GM12878 (cell line): Measurements from ENCODE around the gene PRRC1. TPM values are rescaled to one million over a fixed set of nuclear protein-coding genes. Genes with fewer than 3 reads are reported as not detected.
A peak's percentile ranks its signal among the peaks of the same experiment; 100 is the strongest.

Experiments
- ATAC-seq: fragments of 200-7000 bp; cut with Tn5 transposase; 3 replicates; pipeline ENCODE4 v1.9.1; 2020; ENCODE audit warnings: mild to moderate bottlenecking, moderate library complexity
- BruUV-seq: library from RNA; stranded (reverse); fragments of 400-500 nt; replicated peaks from 2 replicates; lab custom pipeline; 2021; lab: Mats Ljungman, UMichigan
- CTCF ChIA-PET: fragments of 300-600 bp; sonication (Branson Sonifier 250); formaldehyde crosslinking; extraction: SDS; loops from one replicate; lab custom pipeline; 2021; ENCODE audit warnings: inconsistent platforms; lab: Yijun Ruan, JAX
- POLR2A ChIA-PET: fragments of 350-600 bp; formaldehyde crosslinking; extraction: SDS; loops from one replicate; lab custom pipeline; 2021; ENCODE audit warnings: inconsistent platforms; lab: Charles Lee
- RAD21 ChIA-PET: fragments of 300-600 bp; sonication (Branson Sonifier 250); formaldehyde crosslinking; loops from one replicate; lab custom pipeline; 2023; ENCODE audit warnings: antibody characterized with exemption; ENCODE audit not compliant: unreplicated experiment; lab: Charles Lee
- SMC1A ChIA-PET: fragments of 300-600 bp; sonication (Branson Sonifier 250); formaldehyde crosslinking; loops from one replicate; lab custom pipeline; 2023; ENCODE audit not compliant: unreplicated experiment, uncharacterized antibody; lab: Charles Lee
- DNase-seq: peaks from one replicate; pipeline ENCODE4 v3.0.0-alpha.2; 2011; ENCODE audit warnings: low read depth, low spot score
- FAIRE-seq: peaks from 3 replicates; lab custom pipeline; 2011; peaks lifted over from hg19 to GRCh38; lab: Jason Lieb, UNC
- H2AFZ ChIP-seq: 2 replicates; pipeline ENCODE4 v1.6.0; 2011; ENCODE audit warnings: low read depth, low read length, control low read depth; ENCODE audit not compliant: control insufficient read depth
- H3K27ac ChIP-seq: 2 replicates; pipeline ENCODE4 v1.5.1; 2011; ENCODE audit warnings: control low read depth; ENCODE audit not compliant: control insufficient read depth, insufficient read depth
- H3K27me3 ChIP-seq, 2 experiments: replicated peaks in 1 of 2; 2 replicates each; pipeline versions ENCODE4 v1.6.0 to v1.6.1; 2011; ENCODE audit warnings: low read length in 1 of 2; ENCODE audit not compliant: control insufficient read depth in 2 of 2, insufficient read depth in 2 of 2
- H3K36me3 ChIP-seq, 2 experiments: 2 replicates each; pipeline ENCODE4 v1.5.1; 2011; ENCODE audit warnings: low read length in 1 of 2; ENCODE audit not compliant: control insufficient read depth in 2 of 2, insufficient read depth in 2 of 2
- H3K4me1 ChIP-seq: 2 replicates; pipeline ENCODE4 v1.6.1; 2011; ENCODE audit warnings: mild to moderate bottlenecking, low read length, moderate library complexity, mixed read lengths; ENCODE audit not compliant: control insufficient read depth, insufficient read depth
- H3K4me2 ChIP-seq: 2 replicates; pipeline ENCODE4 v1.6.0; 2011; ENCODE audit warnings: control low read depth; ENCODE audit not compliant: control insufficient read depth, insufficient read depth
- H3K4me3 ChIP-seq: fragments of 200-600 bp; sonication (generic); 2 replicates; pipeline ENCODE4 v1.5.1; 2016
- H3K79me2 ChIP-seq: 2 replicates; pipeline ENCODE4 v1.6.0; 2011; ENCODE audit warnings: low read length; ENCODE audit not compliant: control insufficient read depth, insufficient read depth
- H3K9ac ChIP-seq: 2 replicates; pipeline ENCODE4 v1.8.0; 2011; ENCODE audit warnings: low read length, control low read depth, mixed read lengths; ENCODE audit not compliant: control insufficient read depth, insufficient read depth
- H3K9me3 ChIP-seq: replicated peaks from 3 replicates; pipeline ENCODE4 v1.5.1; 2011; ENCODE audit warnings: mild to moderate bottlenecking, low read length; ENCODE audit not compliant: control insufficient read depth, insufficient read depth
- H4K20me1 ChIP-seq: 2 replicates; pipeline ENCODE4 v1.6.0; 2011; ENCODE audit not compliant: control insufficient read depth, insufficient read depth
- BMI1 ChIP-seq: fragments of 450-650 bp; IDR thresholded peaks from 2 replicates; pipeline ENCODE4 v1.6.1; 2016; ENCODE audit warnings: mild to moderate bottlenecking, moderate library complexity, borderline replicate concordance
- BRCA1 ChIP-seq: IDR thresholded peaks from 2 replicates; pipeline ENCODE4 v1.6.1; 2011; ENCODE audit warnings: low read depth, low read length, improper control_type of control experiment
- CHD1 ChIP-seq: IDR thresholded peaks from 2 replicates; pipeline ENCODE4 v1.6.1; 2012; ENCODE audit warnings: low read depth, low read length, improper control_type of control experiment
- HDGF ChIP-seq: fragments of 450-650 bp; IDR thresholded peaks from 2 replicates; pipeline ENCODE4 v1.6.1; 2016; ENCODE audit warnings: antibody characterized with exemption
- MYC ChIP-seq: IDR thresholded peaks from 2 replicates; pipeline ENCODE4 v1.6.1; 2011; ENCODE audit warnings: mild to moderate bottlenecking, low read length, moderate library complexity, inconsistent platforms; ENCODE audit not compliant: insufficient read depth, insufficient replicate concordance, insufficient read length, severe bottlenecking
- SIN3A ChIP-seq: IDR thresholded peaks from 2 replicates; pipeline ENCODE4 v1.6.1; 2012; ENCODE audit warnings: low read depth, low read length, improper control_type of control experiment
- SREBF1 ChIP-seq: IDR thresholded peaks from 2 replicates; pipeline ENCODE4 v1.6.1; 2012; ENCODE audit warnings: mild to moderate bottlenecking, low read length
- SREBF2 ChIP-seq: IDR thresholded peaks from 2 replicates; pipeline ENCODE4 v1.6.1; 2012; ENCODE audit warnings: mild to moderate bottlenecking, low read length
- ZNF622 ChIP-seq: fragments of 450-650 bp; IDR thresholded peaks from 2 replicates; pipeline ENCODE4 v1.6.1; 2017; ENCODE audit warnings: mild to moderate bottlenecking, inconsistent platforms
- WGBS: methylation state at CpG from one replicate; pipeline ENCODE4 v1.1.6; 2016; ENCODE audit warnings: low lambda C conversion rate; ENCODE audit not compliant: insufficient replicate concordance, insufficient coverage; ENCODE audit errors: missing lambda C conversion rate; 5-methylcytosine and 5-hydroxymethylcytosine counted together
- in situ Hi-C: fragments of 300-500 bp; cut with MboI; formaldehyde crosslinking; loops from 9 replicates; pipeline ENCODE4 v1.14.3; 2018; ENCODE audit warnings: mixed read lengths
- intact Hi-C: fragments of 100-400 bp; cut with micrococcal nuclease; formaldehyde crosslinking; loops from one replicate; pipeline ENCODE4 v1.14.2; 2022; ENCODE audit not compliant: unreplicated experiment
- polyA plus RNA-seq, 11 experiments: library from polyadenylated mRNA; depleted of rRNA in 4 of 11; unstranded in 6 of 11; stranded (reverse) in 5 of 11; fragments of >200 nt; fragmentation: Nextera tagmentation in 4 of 11; fragmentation: Illumina TruSeq in 1 of 11; extraction: Ambion mirVana in 4 of 11; extraction: Trizol in 1 of 11; gene quantifications; 1 replicate in 1 of 11; 2 replicates in 10 of 11; pipeline versions ENCODE4 v1.2.1 to v1.2.3, GENCODE V29; 2011 to 2016; ENCODE audit warnings: inconsistent platforms in 2 of 11, missing spikeins in 2 of 11, low read depth in 1 of 11
- total RNA-seq, 4 experiments: library from RNA; depleted of rRNA in 3 of 4; stranded (reverse); fragments of >200 nt in 3 of 4; fragmentation: Illumina TruSeq in 1 of 4; extraction: Trizol in 1 of 4; gene quantifications; 2 replicates each; pipeline versions ENCODE4 v1.2.1 to v1.2.3, GENCODE V29; 2013 to 2021
- TF ChIP-seq, protein P1 (sequence below): fragments of 450-650 bp; IDR thresholded peaks from 2 replicates; pipeline ENCODE4 v1.6.1; 2016; ENCODE audit warnings: mild to moderate bottlenecking
- TF ChIP-seq, protein P2 (sequence below): fragments of 450-650 bp; IDR thresholded peaks from 2 replicates; pipeline ENCODE4 v1.6.1; 2018; ENCODE audit warnings: mild to moderate bottlenecking, low read depth, moderate library complexity; ENCODE audit not compliant: partially characterized antibody
- TF ChIP-seq, protein P3 (sequence below): IDR thresholded peaks from 2 replicates; pipeline ENCODE4 v1.6.1; 2011; ENCODE audit warnings: borderline replicate concordance, low read depth, mild to moderate bottlenecking, moderate library complexity, low read length; ENCODE audit not compliant: insufficient read depth, poor library complexity, severe bottlenecking

Gene PRRC1
- total and polyA plus RNA-seq, 10 of the 15 experiments (the other 5 are each of a cell fraction or from before 2014, with no cell fraction given), result 19.0 to 54.5 (median 31.0) TPM

DNA sequence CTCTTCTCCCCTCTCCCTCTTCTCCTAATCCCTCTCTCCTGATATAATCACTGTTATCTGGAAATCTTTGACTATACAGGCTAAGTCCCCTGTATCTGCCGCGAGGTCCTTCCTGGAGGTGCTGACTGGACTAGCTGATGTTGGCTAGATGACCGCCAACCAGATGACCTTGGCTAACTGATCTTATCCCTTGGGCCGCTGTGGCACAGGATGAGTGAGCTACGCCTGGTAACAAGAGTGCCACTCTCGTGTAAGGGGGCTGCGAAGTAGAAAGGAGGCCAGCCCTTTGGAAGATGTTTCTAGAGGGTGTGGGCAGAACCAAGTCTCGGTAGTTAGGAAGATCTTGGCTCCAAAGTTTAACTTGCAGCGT lies 345 bp upstream of the PRRC1 start:
- intact Hi-C loops, result no loop called here
- POLR2A ChIA-PET, result interaction anchor here (1.5 kb wide), 1 partner anchor 68 kb away, joined by 3 read pairs; no protein-coding TSS in a partner anchor

More for the DNA sequence above, 345 bp upstream of the PRRC1 start:
- Histone ChIP-seq H3K4me1 (peaks cover 5% of the 10 kb centered on the region), H3K9ac (no peak overlapping the region), H3K4me3 (peak overlapping the region; percentile 64), H3K4me2 (peak overlapping the region; percentile 66; the same call in 1 of the 2 replicates), H3K27ac (no peak overlapping the region), H3K79me2 (peaks cover 45% of the 10 kb centered on the region), H3K27me3 (no peaks in the 10 kb centered on the region; a peak in 1 of 4 replicates), H3K36me3 (peaks cover 0 to 6% of the 10 kb centered on the region in 2 experiments; a peak in 3 of 4 replicates), H4K20me1 (no peaks in the 10 kb centered on the region), H2AFZ (peak overlapping the region; percentile 90), H3K9me3 (peaks cover 7% of the 10 kb centered on the region)
- ATAC-seq (peak; percentile 12), DNase-seq (peak; percentile 2), FAIRE-seq (no peak)
- in situ Hi-C loops, result no loop called here
- CTCF ChIA-PET, result no interaction called here
- BruUV-seq, result no TSS peak
- WGBS, result 6% methylated on average over 9 of the region's 9 CpGs
- TF ChIP-seq, protein P1, sequence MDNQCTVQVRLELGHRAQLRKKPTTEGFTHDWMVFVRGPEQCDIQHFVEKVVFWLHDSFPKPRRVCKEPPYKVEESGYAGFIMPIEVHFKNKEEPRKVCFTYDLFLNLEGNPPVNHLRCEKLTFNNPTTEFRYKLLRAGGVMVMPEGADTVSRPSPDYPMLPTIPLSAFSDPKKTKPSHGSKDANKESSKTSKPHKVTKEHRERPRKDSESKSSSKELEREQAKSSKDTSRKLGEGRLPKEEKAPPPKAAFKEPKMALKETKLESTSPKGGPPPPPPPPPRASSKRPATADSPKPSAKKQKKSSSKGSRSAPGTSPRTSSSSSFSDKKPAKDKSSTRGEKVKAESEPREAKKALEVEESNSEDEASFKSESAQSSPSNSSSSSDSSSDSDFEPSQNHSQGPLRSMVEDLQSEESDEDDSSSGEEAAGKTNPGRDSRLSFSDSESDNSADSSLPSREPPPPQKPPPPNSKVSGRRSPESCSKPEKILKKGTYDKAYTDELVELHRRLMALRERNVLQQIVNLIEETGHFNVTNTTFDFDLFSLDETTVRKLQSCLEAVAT, result 0 out of 2 replicates have a peak, but pooled peaks have one; percentile 48
- 0 out of 2 replicates have a peak, but pooled peaks have one; percentile 4 for TF ChIP-seq SREBF1
- no peak for TF ChIP-seq SIN3A
- TF ChIP-seq, protein P2, sequence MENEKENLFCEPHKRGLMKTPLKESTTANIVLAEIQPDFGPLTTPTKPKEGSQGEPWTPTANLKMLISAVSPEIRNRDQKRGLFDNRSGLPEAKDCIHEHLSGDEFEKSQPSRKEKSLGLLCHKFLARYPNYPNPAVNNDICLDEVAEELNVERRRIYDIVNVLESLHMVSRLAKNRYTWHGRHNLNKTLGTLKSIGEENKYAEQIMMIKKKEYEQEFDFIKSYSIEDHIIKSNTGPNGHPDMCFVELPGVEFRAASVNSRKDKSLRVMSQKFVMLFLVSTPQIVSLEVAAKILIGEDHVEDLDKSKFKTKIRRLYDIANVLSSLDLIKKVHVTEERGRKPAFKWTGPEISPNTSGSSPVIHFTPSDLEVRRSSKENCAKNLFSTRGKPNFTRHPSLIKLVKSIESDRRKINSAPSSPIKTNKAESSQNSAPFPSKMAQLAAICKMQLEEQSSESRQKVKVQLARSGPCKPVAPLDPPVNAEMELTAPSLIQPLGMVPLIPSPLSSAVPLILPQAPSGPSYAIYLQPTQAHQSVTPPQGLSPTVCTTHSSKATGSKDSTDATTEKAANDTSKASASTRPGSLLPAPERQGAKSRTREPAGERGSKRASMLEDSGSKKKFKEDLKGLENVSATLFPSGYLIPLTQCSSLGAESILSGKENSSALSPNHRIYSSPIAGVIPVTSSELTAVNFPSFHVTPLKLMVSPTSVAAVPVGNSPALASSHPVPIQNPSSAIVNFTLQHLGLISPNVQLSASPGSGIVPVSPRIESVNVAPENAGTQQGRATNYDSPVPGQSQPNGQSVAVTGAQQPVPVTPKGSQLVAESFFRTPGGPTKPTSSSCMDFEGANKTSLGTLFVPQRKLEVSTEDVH, result no peak
- TF ChIP-seq, protein P3, sequence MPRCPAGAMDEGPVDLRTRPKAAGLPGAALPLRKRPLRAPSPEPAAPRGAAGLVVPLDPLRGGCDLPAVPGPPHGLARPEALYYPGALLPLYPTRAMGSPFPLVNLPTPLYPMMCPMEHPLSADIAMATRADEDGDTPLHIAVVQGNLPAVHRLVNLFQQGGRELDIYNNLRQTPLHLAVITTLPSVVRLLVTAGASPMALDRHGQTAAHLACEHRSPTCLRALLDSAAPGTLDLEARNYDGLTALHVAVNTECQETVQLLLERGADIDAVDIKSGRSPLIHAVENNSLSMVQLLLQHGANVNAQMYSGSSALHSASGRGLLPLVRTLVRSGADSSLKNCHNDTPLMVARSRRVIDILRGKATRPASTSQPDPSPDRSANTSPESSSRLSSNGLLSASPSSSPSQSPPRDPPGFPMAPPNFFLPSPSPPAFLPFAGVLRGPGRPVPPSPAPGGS, result no peak
- no peak for TF ChIP-seq HDGF
- TF ChIP-seq CHD1, result no peak
- no peak for TF ChIP-seq MYC
- TF ChIP-seq BMI1, result no peak
- no peak for TF ChIP-seq BRCA1
- TF ChIP-seq SREBF2, result no peak
- TF ChIP-seq ZNF622, result no peak
- SMC1A ChIA-PET, result no interaction called here
- RAD21 ChIA-PET, result no interaction called here
